Measurements from ENCODE around the gene KCNE3. TPM values are rescaled to one million over a fixed set of nuclear protein-coding genes. Genes with fewer than 3 reads are reported as not detected.

The KCNE3 gene
- total and polyA plus RNA-seq, 10 of the 15 experiments (the other 5 are each of a cell fraction or from before 2014, with no cell fraction given) = not detected

- peak; percentile 51; the same call in 1 of the 2 replicates for TF ChIP-seq TARDBP (IDR thresholded peaks at IDR 0.05; ENCODE audit: borderline replicate concordance)
- TF ChIP-seq SMC3 (IDR thresholded peaks at IDR 0.05; ENCODE audit: borderline replicate concordance, low read length) = no peak
- TF ChIP-seq ZNF592 (IDR thresholded peaks at IDR 0.05) = 0 out of 2 replicates have a peak, but pooled peaks have one; percentile 66
- peak; percentile 83 to 97 for TF ChIP-seq EGR1 (IDR thresholded peaks at IDR 0.05; ENCODE audit: borderline replicate concordance in 1 of 2, low read depth in 2 of 2, low read length in 2 of 2)
- TF ChIP-seq RB1 (IDR thresholded peaks at IDR 0.05; ENCODE audit: borderline replicate concordance) = peak; percentile 87
- TF ChIP-seq EZH2 (IDR thresholded peaks at IDR 0.05; ENCODE audit: borderline replicate concordance, control insufficient read depth, low read depth, low read length) = no peak
- TF ChIP-seq BHLHE40 (IDR thresholded peaks at IDR 0.05; ENCODE audit: borderline replicate concordance in 1 of 2, low read depth in 2 of 2, low read length in 1 of 2) = peak in 1 of 2 experiments; percentile 82; a peak in 2 of 4 replicates
- peak; percentile 86 for TF ChIP-seq POLR2AphosphoS5 (IDR thresholded peaks at IDR 0.05; ENCODE audit: low read length)
- TF ChIP-seq ZBTB4 (CRISPR knock-in tag; IDR thresholded peaks at IDR 0.05) = no peak
- TF ChIP-seq TAF1 (IDR thresholded peaks at IDR 0.05; ENCODE audit: borderline replicate concordance, low read depth, low read length) = peak; percentile 46; the same call in 1 of the 2 replicates
- TF ChIP-seq ATF7 (IDR thresholded peaks at IDR 0.05; ENCODE audit: low read depth) = no peak
- TF ChIP-seq USF1 (IDR thresholded peaks at IDR 0.05; ENCODE audit: borderline replicate concordance, extremely low read length, insufficient read depth, low read depth, low read length) = no peak
- TF ChIP-seq HDAC2 (IDR thresholded peaks at IDR 0.05) = no peak
- peak; percentile 100 for TF ChIP-seq LARP7 (IDR thresholded peaks at IDR 0.05)
- TF ChIP-seq JUNB (IDR thresholded peaks at IDR 0.05) = no peak
- peak; percentile 91 for TF ChIP-seq CREB1 (IDR thresholded peaks at IDR 0.05; ENCODE audit: low read depth)
- 0 out of 2 replicates have a peak, but pooled peaks have one; percentile 33 for TF ChIP-seq HDGF (IDR thresholded peaks at IDR 0.05)
- peak; percentile 99 for TF ChIP-seq MLLT1 (IDR thresholded peaks at IDR 0.05)
Observed at GRCh38 chr11:74492974-74493790, 25.8 kb upstream of the KCNE3 start, which contains the start of gene LIPT2 (continued).
